NK-92 treated with Interleukin-12 subunit alpha and Interleukin-12 subunit beta, amount 100 ng/mL, for 24 hours (cell line): ENCODE data around the gene NDUFB11.

ENCODE experiments used
- DNase-seq: peaks from one replicate; lab custom pipeline; 2025; lab: John Stamatoyannopoulos, UW

NDUFB11 gene

GRCh38 chrX:47174846-47175587 is 30.5 kb upstream of the NDUFB11 start:
- no peak for DNase-seq

- DNase-seq: no peak
Measured at GRCh38 chrX:47174376-47174775, 29.9 kb upstream of the NDUFB11 start.

- no peak for DNase-seq
Measured at GRCh38 chrX:47172971-47173792, 28.7 kb upstream of the NDUFB11 start.

GRCh38 chrX:47172549-47172948 is 28.0 kb upstream of the NDUFB11 start:
- no peak for DNase-seq

GRCh38 chrX:47171996-47172395 is 27.5 kb upstream of the NDUFB11 start:
- no peak for DNase-seq

GRCh38 chrX:47170861-47171692 is 26.6 kb upstream of the NDUFB11 start:
- DNase-seq: no peak

- no peak for DNase-seq
Measured at GRCh38 chrX:47169726-47170515, 25.4 kb upstream of the NDUFB11 start.

GRCh38 chrX:47169273-47169672 is 24.8 kb upstream of the NDUFB11 start:
- no peak for DNase-seq

- DNase-seq: no peak
Measured at GRCh38 chrX:47168495-47169073, 24.1 kb upstream of the NDUFB11 start.

- DNase-seq: no peak
Measured at GRCh38 chrX:47166126-47166525, 21.6 kb upstream of the NDUFB11 start.

GRCh38 chrX:47164420-47164819 is 19.9 kb upstream of the NDUFB11 start:
- no peak for DNase-seq

GRCh38 chrX:47162927-47163583 is 18.6 kb upstream of the NDUFB11 start:
- DNase-seq: no peak

- no peak for DNase-seq
Measured at GRCh38 chrX:47160781-47161180, 16.3 kb upstream of the NDUFB11 start.

- no peak for DNase-seq
Measured at GRCh38 chrX:47158781-47159180, 14.3 kb upstream of the NDUFB11 start.

GRCh38 chrX:47158131-47158530 is 13.6 kb upstream of the NDUFB11 start:
- DNase-seq: no peak

- DNase-seq: no peak
Measured at GRCh38 chrX:47156611-47157520, 12.4 kb upstream of the NDUFB11 start.

GRCh38 chrX:47151435-47151834 is 6.9 kb upstream of the NDUFB11 start:
- DNase-seq: no peak

- no peak for DNase-seq
Measured at GRCh38 chrX:47148946-47149345, 4.4 kb upstream of the NDUFB11 start.
